GM23338 (cell line): ENCODE data around the gene ABCA4. TPM values are rescaled to one million over a fixed set of nuclear protein-coding genes. Genes with fewer than 3 reads are reported as not detected.

Source experiments
- ATAC-seq: fragments of 200-7000 bp; cut with Tn5 transposase; 3 replicates; pipeline ENCODE4 v1.9.1; 2020
- DNase-seq: peaks from one replicate; pipeline ENCODE4 v3.0.0-alpha.2; 2015; ENCODE audit warnings: low spot score
- H2AFZ ChIP-seq: fragments of 200-600 bp; sonication (generic); 2 replicates; pipeline ENCODE4 v1.8.0; 2016; ENCODE audit warnings: antibody characterized with exemption, mild to moderate bottlenecking, moderate library complexity
- H3F3A ChIP-seq: fragments of 200-600 bp; sonication (generic); replicated peaks from 2 replicates; pipeline ENCODE4 v1.8.0; 2017; ENCODE audit warnings: antibody characterized with exemption, mixed run types, low read depth
- H3K27ac ChIP-seq: fragments of 200-600 bp; sonication (generic); 2 replicates; pipeline ENCODE4 v1.6.1; 2016; ENCODE audit warnings: low read depth
- H3K27me3 ChIP-seq: fragments of 200-600 bp; sonication (generic); 2 replicates; pipeline ENCODE4 v1.8.0; 2016; ENCODE audit warnings: mild to moderate bottlenecking, mixed run types, moderate library complexity; ENCODE audit not compliant: insufficient read depth
- H3K36me3 ChIP-seq: fragments of 200-600 bp; sonication (generic); 2 replicates; pipeline ENCODE4 v1.8.0; 2016; ENCODE audit warnings: mild to moderate bottlenecking; ENCODE audit not compliant: insufficient read depth
- H3K4me1 ChIP-seq: fragments of 200-600 bp; sonication (generic); 2 replicates; pipeline ENCODE4 v1.8.0; 2016; ENCODE audit warnings: mild to moderate bottlenecking, moderate library complexity; ENCODE audit not compliant: insufficient read depth
- H3K4me2 ChIP-seq: fragments of 200-600 bp; sonication (generic); 2 replicates; pipeline ENCODE4 v1.7.1; 2017; ENCODE audit warnings: mixed run types
- H3K4me3 ChIP-seq: fragments of 200-600 bp; sonication (generic); 2 replicates; pipeline ENCODE4 v1.6.1; 2016; ENCODE audit warnings: mixed run types
- H3K79me2 ChIP-seq: fragments of 200-600 bp; sonication (generic); replicated peaks from 2 replicates; pipeline ENCODE4 v1.8.0; 2017; ENCODE audit warnings: mild to moderate bottlenecking; ENCODE audit not compliant: insufficient read depth
- H3K9me2 ChIP-seq: fragments of 200-600 bp; sonication (generic); 2 replicates; pipeline ENCODE4 v1.8.0; 2017; ENCODE audit not compliant: insufficient read depth
- H4K20me1 ChIP-seq: fragments of 200-600 bp; sonication (generic); replicated peaks from 2 replicates; pipeline ENCODE4 v1.8.0; 2017; ENCODE audit warnings: mild to moderate bottlenecking; ENCODE audit not compliant: insufficient read depth
- H3K27ac Mint-ChIP-seq: 2 replicates; pipeline ENCODE4 v1.8.0; 2020; ENCODE audit warnings: inconsistent platforms, mild to moderate bottlenecking, moderate library complexity, mixed read lengths
- H3K27me3 Mint-ChIP-seq: 3 replicates; pipeline ENCODE4 v1.8.0; 2022; ENCODE audit warnings: low read depth, mild to moderate bottlenecking, moderate library complexity, mixed read lengths, inconsistent platforms; ENCODE audit not compliant: insufficient read depth, poor library complexity
- H3K36me3 Mint-ChIP-seq: 3 replicates; pipeline ENCODE4 v1.8.0; 2021; ENCODE audit warnings: low read depth, mild to moderate bottlenecking, inconsistent platforms, moderate library complexity, mixed read lengths
- H3K4me1 Mint-ChIP-seq: 3 replicates; pipeline ENCODE4 v1.8.0; 2020; ENCODE audit warnings: mild to moderate bottlenecking, inconsistent platforms, mixed read lengths
- H3K4me3 Mint-ChIP-seq: 3 replicates; pipeline ENCODE4 v1.8.0; 2021; ENCODE audit warnings: moderate library complexity, mild to moderate bottlenecking, inconsistent platforms, mixed read lengths
- H3K9me3 Mint-ChIP-seq: 3 replicates; pipeline ENCODE4 v1.8.0; 2020; ENCODE audit warnings: moderate library complexity, mild to moderate bottlenecking, inconsistent platforms, mixed read lengths
- CREB1 ChIP-seq: fragments of 250-450 bp; sonication (Bioruptor Pico); IDR thresholded peaks from 2 replicates; pipeline ENCODE4 v1.5.0; 2020; ENCODE audit warnings: low read depth, mild to moderate bottlenecking, moderate library complexity
- EZH2 ChIP-seq: fragments of 200-600 bp; sonication (generic); IDR thresholded peaks from one replicate; pipeline ENCODE4 v1.8.0; 2017; ENCODE audit warnings: antibody characterized with exemption, mild to moderate bottlenecking, low read depth; ENCODE audit not compliant: unreplicated experiment
- EZH2phosphoT487 ChIP-seq: fragments of 200-600 bp; sonication (generic); IDR thresholded peaks from one replicate; pipeline ENCODE4 v1.8.1; 2018; ENCODE audit warnings: antibody characterized with exemption; ENCODE audit not compliant: unreplicated experiment
- JUNB ChIP-seq: IDR thresholded peaks from one replicate; pipeline ENCODE4 v1.6.1; 2016; ENCODE audit warnings: antibody characterized with exemption; ENCODE audit not compliant: unreplicated experiment
- NANOG ChIP-seq: IDR thresholded peaks from 2 replicates; pipeline ENCODE4 v1.6.1; 2016; ENCODE audit warnings: antibody characterized with exemption, borderline replicate concordance
- POLR2AphosphoS5 ChIP-seq: IDR thresholded peaks from 2 replicates; pipeline ENCODE4 v1.6.1; 2016; ENCODE audit warnings: antibody characterized with exemption, low read depth
- STAT1 ChIP-seq: IDR thresholded peaks from one replicate; pipeline ENCODE4 v1.6.1; 2016; ENCODE audit warnings: antibody characterized with exemption; ENCODE audit not compliant: unreplicated experiment
- ZNF114 ChIP-seq: fragments of 250-450 bp; sonication (Bioruptor Pico); IDR thresholded peaks from 2 replicates; pipeline ENCODE4 v1.5.0; 2020; ENCODE audit warnings: mild to moderate bottlenecking, moderate library complexity
- ZNF331 ChIP-seq: fragments of 250-450 bp; sonication (Bioruptor Pico); IDR thresholded peaks from 2 replicates; pipeline ENCODE4 v1.5.0; 2020; ENCODE audit warnings: low read depth, mild to moderate bottlenecking, moderate library complexity
- polyA plus RNA-seq: library from polyadenylated mRNA; unstranded; fragments of >200 nt; fragmentation: Nextera tagmentation; extraction: Ambion mirVana; gene quantifications from 2 replicates; pipeline ENCODE4 v1.2.1, GENCODE V29; 2016
- total RNA-seq: library from RNA; depleted of rRNA; stranded (reverse); fragments of >200 nt; shearing (Covaris generic); gene quantifications from 2 replicates; pipeline ENCODE4 v1.2.3, GENCODE V29; 2014
- TF ChIP-seq, protein P1 (sequence below): IDR thresholded peaks from 2 replicates; pipeline ENCODE4 v1.6.1; 2016; ENCODE audit warnings: antibody characterized with exemption
- TF ChIP-seq, protein P2 (sequence below): fragments of 250-450 bp; sonication (Bioruptor Pico); IDR thresholded peaks from 2 replicates; pipeline ENCODE4 v1.5.0; 2020; ENCODE audit warnings: mild to moderate bottlenecking, moderate library complexity
- TF ChIP-seq, protein P3 (sequence below): IDR thresholded peaks from one replicate; pipeline ENCODE4 v1.6.1; 2018; ENCODE audit warnings: antibody characterized with exemption; ENCODE audit not compliant: unreplicated experiment
- TF ChIP-seq, protein P4 (sequence below), 2 experiments: fragments of 200-600 bp in 1 of 2; sonication (generic) in 1 of 2; conservative IDR thresholded peaks; 2 replicates each; pipeline versions ENCODE4 v1.5.1 to v1.6.1; 2016 to 2017; ENCODE audit warnings: antibody characterized with exemption in 2 of 2, low read depth in 2 of 2, mild to moderate bottlenecking in 2 of 2, moderate library complexity in 1 of 2

Gene ABCA4
- total and polyA plus RNA-seq, 2 experiments from 2014 or later, result not detected

DNA sequence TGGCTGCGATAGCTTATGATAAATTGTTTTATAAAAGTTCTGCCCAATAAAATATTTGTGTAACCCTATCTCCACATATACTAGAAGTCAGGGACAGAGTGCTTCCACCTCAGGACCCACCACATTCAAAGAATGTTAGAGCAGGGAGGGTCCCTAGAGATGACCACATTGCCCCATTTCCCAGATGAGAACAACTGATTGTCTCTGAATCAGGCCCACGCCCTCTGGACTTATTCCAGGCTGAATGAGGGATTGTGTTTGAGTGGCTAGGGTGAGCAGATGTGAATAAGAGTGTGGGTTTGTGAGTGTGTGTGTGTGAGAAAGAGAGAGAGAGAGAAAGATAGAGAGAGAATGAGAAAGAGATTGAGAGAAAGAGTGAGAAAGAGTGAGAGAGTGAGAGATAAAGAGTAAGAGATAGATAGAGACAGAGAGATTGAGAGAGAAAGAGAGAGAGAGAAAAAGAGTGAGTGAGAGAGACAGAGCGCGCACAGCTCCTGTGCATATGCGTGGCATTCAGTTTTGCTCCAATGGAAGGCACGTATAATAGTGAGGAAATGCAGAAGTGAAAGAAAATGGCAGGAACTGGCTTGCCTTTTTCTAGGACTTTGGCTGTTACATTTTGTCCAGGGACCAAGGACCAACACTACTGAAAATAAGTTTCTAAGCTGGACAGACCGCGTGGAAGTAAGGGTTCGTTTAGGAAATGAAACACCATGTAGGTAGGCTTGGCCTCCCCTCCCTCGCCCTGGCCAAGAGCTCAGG is 94.1 kb downstream of the ABCA4 start:
- Histone ChIP-seq H3K27ac (no peak overlapping the region), H3K36me3 (no peaks in the 10 kb centered on the region), H3K4me1 (peaks cover 4% of the 10 kb centered on the region; the same call in 1 of the 2 replicates), H4K20me1 (no peaks in the 10 kb centered on the region), H3K4me3 (no peak overlapping the region), H3K27me3 (no peaks in the 10 kb centered on the region), H3K79me2 (no peaks in the 10 kb centered on the region), H3F3A (no peaks in the 10 kb centered on the region), H3K9me2 (no peaks in the 10 kb centered on the region), H2AFZ (no peak overlapping the region), H3K4me2 (no peak overlapping the region)
- ATAC-seq (no peak), DNase-seq (no peak)
- Mint-ChIP-seq H3K4me1 (peaks cover 13% of the 10 kb centered on the region), H3K36me3 (no peaks in the 10 kb centered on the region), H3K9me3 (no peaks in the 10 kb centered on the region), H3K4me3 (no peak overlapping the region), H3K27ac (no peak overlapping the region), H3K27me3 (no peaks in the 10 kb centered on the region)
- TF ChIP-seq, protein P1, sequence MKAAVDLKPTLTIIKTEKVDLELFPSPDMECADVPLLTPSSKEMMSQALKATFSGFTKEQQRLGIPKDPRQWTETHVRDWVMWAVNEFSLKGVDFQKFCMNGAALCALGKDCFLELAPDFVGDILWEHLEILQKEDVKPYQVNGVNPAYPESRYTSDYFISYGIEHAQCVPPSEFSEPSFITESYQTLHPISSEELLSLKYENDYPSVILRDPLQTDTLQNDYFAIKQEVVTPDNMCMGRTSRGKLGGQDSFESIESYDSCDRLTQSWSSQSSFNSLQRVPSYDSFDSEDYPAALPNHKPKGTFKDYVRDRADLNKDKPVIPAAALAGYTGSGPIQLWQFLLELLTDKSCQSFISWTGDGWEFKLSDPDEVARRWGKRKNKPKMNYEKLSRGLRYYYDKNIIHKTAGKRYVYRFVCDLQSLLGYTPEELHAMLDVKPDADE, result no peak
- no peak for TF ChIP-seq ZNF331
- no peak for TF ChIP-seq NANOG
- TF ChIP-seq EZH2, result no peak
- TF ChIP-seq POLR2AphosphoS5, result no peak
- TF ChIP-seq JUNB, result no peak
- TF ChIP-seq, protein P2, sequence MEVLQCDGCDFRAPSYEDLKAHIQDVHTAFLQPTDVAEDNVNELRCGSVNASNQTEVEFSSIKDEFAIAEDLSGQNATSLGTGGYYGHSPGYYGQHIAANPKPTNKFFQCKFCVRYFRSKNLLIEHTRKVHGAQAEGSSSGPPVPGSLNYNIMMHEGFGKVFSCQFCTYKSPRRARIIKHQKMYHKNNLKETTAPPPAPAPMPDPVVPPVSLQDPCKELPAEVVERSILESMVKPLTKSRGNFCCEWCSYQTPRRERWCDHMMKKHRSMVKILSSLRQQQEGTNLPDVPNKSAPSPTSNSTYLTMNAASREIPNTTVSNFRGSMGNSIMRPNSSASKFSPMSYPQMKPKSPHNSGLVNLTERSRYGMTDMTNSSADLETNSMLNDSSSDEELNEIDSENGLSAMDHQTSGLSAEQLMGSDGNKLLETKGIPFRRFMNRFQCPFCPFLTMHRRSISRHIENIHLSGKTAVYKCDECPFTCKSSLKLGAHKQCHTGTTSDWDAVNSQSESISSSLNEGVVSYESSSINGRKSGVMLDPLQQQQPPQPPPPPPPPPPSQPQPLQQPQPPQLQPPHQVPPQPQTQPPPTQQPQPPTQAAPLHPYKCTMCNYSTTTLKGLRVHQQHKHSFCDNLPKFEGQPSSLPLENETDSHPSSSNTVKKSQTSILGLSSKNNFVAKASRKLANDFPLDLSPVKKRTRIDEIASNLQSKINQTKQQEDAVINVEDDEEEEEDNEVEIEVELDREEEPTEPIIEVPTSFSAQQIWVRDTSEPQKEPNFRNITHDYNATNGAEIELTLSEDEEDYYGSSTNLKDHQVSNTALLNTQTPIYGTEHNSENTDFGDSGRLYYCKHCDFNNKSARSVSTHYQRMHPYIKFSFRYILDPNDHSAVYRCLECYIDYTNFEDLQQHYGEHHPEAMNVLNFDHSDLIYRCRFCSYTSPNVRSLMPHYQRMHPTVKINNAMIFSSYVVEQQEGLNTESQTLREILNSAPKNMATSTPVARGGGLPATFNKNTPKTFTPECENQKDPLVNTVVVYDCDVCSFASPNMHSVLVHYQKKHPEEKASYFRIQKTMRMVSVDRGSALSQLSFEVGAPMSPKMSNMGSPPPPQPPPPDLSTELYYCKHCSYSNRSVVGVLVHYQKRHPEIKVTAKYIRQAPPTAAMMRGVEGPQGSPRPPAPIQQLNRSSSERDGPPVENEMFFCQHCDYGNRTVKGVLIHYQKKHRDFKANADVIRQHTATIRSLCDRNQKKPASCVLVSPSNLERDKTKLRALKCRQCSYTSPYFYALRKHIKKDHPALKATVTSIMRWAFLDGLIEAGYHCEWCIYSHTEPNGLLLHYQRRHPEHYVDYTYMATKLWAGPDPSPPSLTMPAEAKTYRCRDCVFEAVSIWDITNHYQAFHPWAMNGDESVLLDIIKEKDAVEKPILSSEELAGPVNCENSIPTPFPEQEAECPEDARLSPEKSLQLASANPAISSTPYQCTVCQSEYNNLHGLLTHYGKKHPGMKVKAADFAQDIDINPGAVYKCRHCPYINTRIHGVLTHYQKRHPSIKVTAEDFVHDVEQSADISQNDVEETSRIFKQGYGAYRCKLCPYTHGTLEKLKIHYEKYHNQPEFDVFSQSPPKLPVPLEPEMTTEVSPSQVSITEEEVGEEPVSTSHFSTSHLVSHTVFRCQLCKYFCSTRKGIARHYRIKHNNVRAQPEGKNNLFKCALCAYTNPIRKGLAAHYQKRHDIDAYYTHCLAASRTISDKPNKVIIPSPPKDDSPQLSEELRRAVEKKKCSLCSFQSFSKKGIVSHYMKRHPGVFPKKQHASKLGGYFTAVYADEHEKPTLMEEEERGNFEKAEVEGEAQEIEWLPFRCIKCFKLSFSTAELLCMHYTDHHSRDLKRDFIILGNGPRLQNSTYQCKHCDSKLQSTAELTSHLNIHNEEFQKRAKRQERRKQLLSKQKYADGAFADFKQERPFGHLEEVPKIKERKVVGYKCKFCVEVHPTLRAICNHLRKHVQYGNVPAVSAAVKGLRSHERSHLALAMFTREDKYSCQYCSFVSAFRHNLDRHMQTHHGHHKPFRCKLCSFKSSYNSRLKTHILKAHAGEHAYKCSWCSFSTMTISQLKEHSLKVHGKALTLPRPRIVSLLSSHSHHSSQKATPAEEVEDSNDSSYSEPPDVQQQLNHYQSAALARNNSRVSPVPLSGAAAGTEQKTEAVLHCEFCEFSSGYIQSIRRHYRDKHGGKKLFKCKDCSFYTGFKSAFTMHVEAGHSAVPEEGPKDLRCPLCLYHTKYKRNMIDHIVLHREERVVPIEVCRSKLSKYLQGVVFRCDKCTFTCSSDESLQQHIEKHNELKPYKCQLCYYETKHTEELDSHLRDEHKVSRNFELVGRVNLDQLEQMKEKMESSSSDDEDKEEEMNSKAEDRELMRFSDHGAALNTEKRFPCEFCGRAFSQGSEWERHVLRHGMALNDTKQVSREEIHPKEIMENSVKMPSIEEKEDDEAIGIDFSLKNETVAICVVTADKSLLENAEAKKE (CRISPR knock-in tag), result no peak
- no peak for TF ChIP-seq STAT1
- no peak for TF ChIP-seq CREB1 (CRISPR knock-in tag)
- TF ChIP-seq, protein P3, sequence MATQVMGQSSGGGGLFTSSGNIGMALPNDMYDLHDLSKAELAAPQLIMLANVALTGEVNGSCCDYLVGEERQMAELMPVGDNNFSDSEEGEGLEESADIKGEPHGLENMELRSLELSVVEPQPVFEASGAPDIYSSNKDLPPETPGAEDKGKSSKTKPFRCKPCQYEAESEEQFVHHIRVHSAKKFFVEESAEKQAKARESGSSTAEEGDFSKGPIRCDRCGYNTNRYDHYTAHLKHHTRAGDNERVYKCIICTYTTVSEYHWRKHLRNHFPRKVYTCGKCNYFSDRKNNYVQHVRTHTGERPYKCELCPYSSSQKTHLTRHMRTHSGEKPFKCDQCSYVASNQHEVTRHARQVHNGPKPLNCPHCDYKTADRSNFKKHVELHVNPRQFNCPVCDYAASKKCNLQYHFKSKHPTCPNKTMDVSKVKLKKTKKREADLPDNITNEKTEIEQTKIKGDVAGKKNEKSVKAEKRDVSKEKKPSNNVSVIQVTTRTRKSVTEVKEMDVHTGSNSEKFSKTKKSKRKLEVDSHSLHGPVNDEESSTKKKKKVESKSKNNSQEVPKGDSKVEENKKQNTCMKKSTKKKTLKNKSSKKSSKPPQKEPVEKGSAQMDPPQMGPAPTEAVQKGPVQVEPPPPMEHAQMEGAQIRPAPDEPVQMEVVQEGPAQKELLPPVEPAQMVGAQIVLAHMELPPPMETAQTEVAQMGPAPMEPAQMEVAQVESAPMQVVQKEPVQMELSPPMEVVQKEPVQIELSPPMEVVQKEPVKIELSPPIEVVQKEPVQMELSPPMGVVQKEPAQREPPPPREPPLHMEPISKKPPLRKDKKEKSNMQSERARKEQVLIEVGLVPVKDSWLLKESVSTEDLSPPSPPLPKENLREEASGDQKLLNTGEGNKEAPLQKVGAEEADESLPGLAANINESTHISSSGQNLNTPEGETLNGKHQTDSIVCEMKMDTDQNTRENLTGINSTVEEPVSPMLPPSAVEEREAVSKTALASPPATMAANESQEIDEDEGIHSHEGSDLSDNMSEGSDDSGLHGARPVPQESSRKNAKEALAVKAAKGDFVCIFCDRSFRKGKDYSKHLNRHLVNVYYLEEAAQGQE, result no peak
- no peak for TF ChIP-seq EZH2phosphoT487
- TF ChIP-seq ZNF114 (CRISPR knock-in tag), result no peak
- TF ChIP-seq, protein P4, sequence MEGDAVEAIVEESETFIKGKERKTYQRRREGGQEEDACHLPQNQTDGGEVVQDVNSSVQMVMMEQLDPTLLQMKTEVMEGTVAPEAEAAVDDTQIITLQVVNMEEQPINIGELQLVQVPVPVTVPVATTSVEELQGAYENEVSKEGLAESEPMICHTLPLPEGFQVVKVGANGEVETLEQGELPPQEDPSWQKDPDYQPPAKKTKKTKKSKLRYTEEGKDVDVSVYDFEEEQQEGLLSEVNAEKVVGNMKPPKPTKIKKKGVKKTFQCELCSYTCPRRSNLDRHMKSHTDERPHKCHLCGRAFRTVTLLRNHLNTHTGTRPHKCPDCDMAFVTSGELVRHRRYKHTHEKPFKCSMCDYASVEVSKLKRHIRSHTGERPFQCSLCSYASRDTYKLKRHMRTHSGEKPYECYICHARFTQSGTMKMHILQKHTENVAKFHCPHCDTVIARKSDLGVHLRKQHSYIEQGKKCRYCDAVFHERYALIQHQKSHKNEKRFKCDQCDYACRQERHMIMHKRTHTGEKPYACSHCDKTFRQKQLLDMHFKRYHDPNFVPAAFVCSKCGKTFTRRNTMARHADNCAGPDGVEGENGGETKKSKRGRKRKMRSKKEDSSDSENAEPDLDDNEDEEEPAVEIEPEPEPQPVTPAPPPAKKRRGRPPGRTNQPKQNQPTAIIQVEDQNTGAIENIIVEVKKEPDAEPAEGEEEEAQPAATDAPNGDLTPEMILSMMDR (conservative IDR thresholded peaks at IDR 0.05; ENCODE audit: low read depth in 2 of 2), result no peak
